GM23338 (cell line): Measurements from ENCODE around the gene HHAT. TPM values are rescaled to one million over a fixed set of nuclear protein-coding genes. Genes with fewer than 3 reads are reported as not detected.

ENCODE experiments used
- ATAC-seq: fragments of 200-7000 bp; cut with Tn5 transposase; 3 replicates; pipeline ENCODE4 v1.9.1; 2020
- DNase-seq: peaks from one replicate; pipeline ENCODE4 v3.0.0-alpha.2; 2015; ENCODE audit warnings: low spot score
- H2AFZ ChIP-seq: fragments of 200-600 bp; sonication (generic); 2 replicates; pipeline ENCODE4 v1.8.0; 2016; ENCODE audit warnings: antibody characterized with exemption, mild to moderate bottlenecking, moderate library complexity
- H3F3A ChIP-seq: fragments of 200-600 bp; sonication (generic); replicated peaks from 2 replicates; pipeline ENCODE4 v1.8.0; 2017; ENCODE audit warnings: antibody characterized with exemption, mixed run types, low read depth
- H3K27ac ChIP-seq: fragments of 200-600 bp; sonication (generic); 2 replicates; pipeline ENCODE4 v1.6.1; 2016; ENCODE audit warnings: low read depth
- H3K27me3 ChIP-seq: fragments of 200-600 bp; sonication (generic); 2 replicates; pipeline ENCODE4 v1.8.0; 2016; ENCODE audit warnings: mild to moderate bottlenecking, mixed run types, moderate library complexity; ENCODE audit not compliant: insufficient read depth
- H3K36me3 ChIP-seq: fragments of 200-600 bp; sonication (generic); 2 replicates; pipeline ENCODE4 v1.8.0; 2016; ENCODE audit warnings: mild to moderate bottlenecking; ENCODE audit not compliant: insufficient read depth
- H3K4me1 ChIP-seq: fragments of 200-600 bp; sonication (generic); 2 replicates; pipeline ENCODE4 v1.8.0; 2016; ENCODE audit warnings: mild to moderate bottlenecking, moderate library complexity; ENCODE audit not compliant: insufficient read depth
- H3K4me2 ChIP-seq: fragments of 200-600 bp; sonication (generic); 2 replicates; pipeline ENCODE4 v1.7.1; 2017; ENCODE audit warnings: mixed run types
- H3K4me3 ChIP-seq: fragments of 200-600 bp; sonication (generic); 2 replicates; pipeline ENCODE4 v1.6.1; 2016; ENCODE audit warnings: mixed run types
- H3K79me2 ChIP-seq: fragments of 200-600 bp; sonication (generic); replicated peaks from 2 replicates; pipeline ENCODE4 v1.8.0; 2017; ENCODE audit warnings: mild to moderate bottlenecking; ENCODE audit not compliant: insufficient read depth
- H3K9me2 ChIP-seq: fragments of 200-600 bp; sonication (generic); 2 replicates; pipeline ENCODE4 v1.8.0; 2017; ENCODE audit not compliant: insufficient read depth
- H4K20me1 ChIP-seq: fragments of 200-600 bp; sonication (generic); replicated peaks from 2 replicates; pipeline ENCODE4 v1.8.0; 2017; ENCODE audit warnings: mild to moderate bottlenecking; ENCODE audit not compliant: insufficient read depth
- H3K27ac Mint-ChIP-seq: 2 replicates; pipeline ENCODE4 v1.8.0; 2020; ENCODE audit warnings: inconsistent platforms, mild to moderate bottlenecking, moderate library complexity, mixed read lengths
- H3K27me3 Mint-ChIP-seq: 3 replicates; pipeline ENCODE4 v1.8.0; 2022; ENCODE audit warnings: low read depth, mild to moderate bottlenecking, moderate library complexity, mixed read lengths, inconsistent platforms; ENCODE audit not compliant: insufficient read depth, poor library complexity
- H3K36me3 Mint-ChIP-seq: 3 replicates; pipeline ENCODE4 v1.8.0; 2021; ENCODE audit warnings: low read depth, mild to moderate bottlenecking, inconsistent platforms, moderate library complexity, mixed read lengths
- H3K4me1 Mint-ChIP-seq: 3 replicates; pipeline ENCODE4 v1.8.0; 2020; ENCODE audit warnings: mild to moderate bottlenecking, inconsistent platforms, mixed read lengths
- H3K4me3 Mint-ChIP-seq: 3 replicates; pipeline ENCODE4 v1.8.0; 2021; ENCODE audit warnings: moderate library complexity, mild to moderate bottlenecking, inconsistent platforms, mixed read lengths
- H3K9me3 Mint-ChIP-seq: 3 replicates; pipeline ENCODE4 v1.8.0; 2020; ENCODE audit warnings: moderate library complexity, mild to moderate bottlenecking, inconsistent platforms, mixed read lengths
- CREB1 ChIP-seq: fragments of 250-450 bp; sonication (Bioruptor Pico); IDR thresholded peaks from 2 replicates; pipeline ENCODE4 v1.5.0; 2020; ENCODE audit warnings: low read depth, mild to moderate bottlenecking, moderate library complexity
- CTCF ChIP-seq, 2 experiments: fragments of 200-600 bp in 1 of 2; sonication (generic) in 1 of 2; conservative IDR thresholded peaks; 2 replicates each; pipeline versions ENCODE4 v1.5.1 to v1.6.1; 2016 to 2017; ENCODE audit warnings: antibody characterized with exemption in 2 of 2, low read depth in 2 of 2, mild to moderate bottlenecking in 2 of 2, moderate library complexity in 1 of 2
- ETS1 ChIP-seq: IDR thresholded peaks from 2 replicates; pipeline ENCODE4 v1.6.1; 2016; ENCODE audit warnings: antibody characterized with exemption
- EZH2phosphoT487 ChIP-seq: fragments of 200-600 bp; sonication (generic); IDR thresholded peaks from one replicate; pipeline ENCODE4 v1.8.1; 2018; ENCODE audit warnings: antibody characterized with exemption; ENCODE audit not compliant: unreplicated experiment
- JUNB ChIP-seq: IDR thresholded peaks from one replicate; pipeline ENCODE4 v1.6.1; 2016; ENCODE audit warnings: antibody characterized with exemption; ENCODE audit not compliant: unreplicated experiment
- NANOG ChIP-seq: IDR thresholded peaks from 2 replicates; pipeline ENCODE4 v1.6.1; 2016; ENCODE audit warnings: antibody characterized with exemption, borderline replicate concordance
- POLR2AphosphoS5 ChIP-seq: IDR thresholded peaks from 2 replicates; pipeline ENCODE4 v1.6.1; 2016; ENCODE audit warnings: antibody characterized with exemption, low read depth
- STAT1 ChIP-seq: IDR thresholded peaks from one replicate; pipeline ENCODE4 v1.6.1; 2016; ENCODE audit warnings: antibody characterized with exemption; ENCODE audit not compliant: unreplicated experiment
- ZNF114 ChIP-seq: fragments of 250-450 bp; sonication (Bioruptor Pico); IDR thresholded peaks from 2 replicates; pipeline ENCODE4 v1.5.0; 2020; ENCODE audit warnings: mild to moderate bottlenecking, moderate library complexity
- ZNF331 ChIP-seq: fragments of 250-450 bp; sonication (Bioruptor Pico); IDR thresholded peaks from 2 replicates; pipeline ENCODE4 v1.5.0; 2020; ENCODE audit warnings: low read depth, mild to moderate bottlenecking, moderate library complexity
- polyA plus RNA-seq: library from polyadenylated mRNA; unstranded; fragments of >200 nt; fragmentation: Nextera tagmentation; extraction: Ambion mirVana; gene quantifications from 2 replicates; pipeline ENCODE4 v1.2.1, GENCODE V29; 2016
- total RNA-seq: library from RNA; depleted of rRNA; stranded (reverse); fragments of >200 nt; shearing (Covaris generic); gene quantifications from 2 replicates; pipeline ENCODE4 v1.2.3, GENCODE V29; 2014
- TF ChIP-seq, protein P1 (sequence below): fragments of 250-450 bp; sonication (Bioruptor Pico); IDR thresholded peaks from 2 replicates; pipeline ENCODE4 v1.5.0; 2020; ENCODE audit warnings: mild to moderate bottlenecking, moderate library complexity

HHAT gene
- total and polyA plus RNA-seq, 2 experiments from 2014 or later = 0.11 to 0.66 TPM

GRCh38 chr1:210695026-210695425 lies 366.3 kb downstream of the HHAT start:
- Mint-ChIP-seq H3K9me3 (no peaks in the 10 kb centered on the region), H3K4me1 (no peaks in the 10 kb centered on the region), H3K4me3 (no peak overlapping the region), H3K27me3 (peaks cover 2% of the 10 kb centered on the region), H3K36me3 (no peaks in the 10 kb centered on the region), H3K27ac (no peak overlapping the region)
- Histone ChIP-seq H3K4me3 (no peak overlapping the region), H3K4me1 (no peaks in the 10 kb centered on the region), H2AFZ (no peak overlapping the region), H3F3A (no peaks in the 10 kb centered on the region), H3K4me2 (no peak overlapping the region), H3K79me2 (no peaks in the 10 kb centered on the region), H3K9me2 (no peaks in the 10 kb centered on the region), H3K27ac (no peak overlapping the region), H3K27me3 (no peaks in the 10 kb centered on the region), H4K20me1 (no peaks in the 10 kb centered on the region), H3K36me3 (no peaks in the 10 kb centered on the region)
- DNase-seq = no peak
- ATAC-seq = no peak
- no peak for TF ChIP-seq POLR2AphosphoS5
- TF ChIP-seq ZNF114 (CRISPR knock-in tag) = no peak
- TF ChIP-seq EZH2phosphoT487 = no peak
- no peak for TF ChIP-seq ETS1
- TF ChIP-seq CTCF (conservative IDR thresholded peaks at IDR 0.05; ENCODE audit: low read depth in 2 of 2) = no peak
- no peak for TF ChIP-seq NANOG
- no peak for TF ChIP-seq STAT1
- TF ChIP-seq JUNB = no peak
- no peak for TF ChIP-seq ZNF331 (CRISPR knock-in tag)
- TF ChIP-seq, protein P1, sequence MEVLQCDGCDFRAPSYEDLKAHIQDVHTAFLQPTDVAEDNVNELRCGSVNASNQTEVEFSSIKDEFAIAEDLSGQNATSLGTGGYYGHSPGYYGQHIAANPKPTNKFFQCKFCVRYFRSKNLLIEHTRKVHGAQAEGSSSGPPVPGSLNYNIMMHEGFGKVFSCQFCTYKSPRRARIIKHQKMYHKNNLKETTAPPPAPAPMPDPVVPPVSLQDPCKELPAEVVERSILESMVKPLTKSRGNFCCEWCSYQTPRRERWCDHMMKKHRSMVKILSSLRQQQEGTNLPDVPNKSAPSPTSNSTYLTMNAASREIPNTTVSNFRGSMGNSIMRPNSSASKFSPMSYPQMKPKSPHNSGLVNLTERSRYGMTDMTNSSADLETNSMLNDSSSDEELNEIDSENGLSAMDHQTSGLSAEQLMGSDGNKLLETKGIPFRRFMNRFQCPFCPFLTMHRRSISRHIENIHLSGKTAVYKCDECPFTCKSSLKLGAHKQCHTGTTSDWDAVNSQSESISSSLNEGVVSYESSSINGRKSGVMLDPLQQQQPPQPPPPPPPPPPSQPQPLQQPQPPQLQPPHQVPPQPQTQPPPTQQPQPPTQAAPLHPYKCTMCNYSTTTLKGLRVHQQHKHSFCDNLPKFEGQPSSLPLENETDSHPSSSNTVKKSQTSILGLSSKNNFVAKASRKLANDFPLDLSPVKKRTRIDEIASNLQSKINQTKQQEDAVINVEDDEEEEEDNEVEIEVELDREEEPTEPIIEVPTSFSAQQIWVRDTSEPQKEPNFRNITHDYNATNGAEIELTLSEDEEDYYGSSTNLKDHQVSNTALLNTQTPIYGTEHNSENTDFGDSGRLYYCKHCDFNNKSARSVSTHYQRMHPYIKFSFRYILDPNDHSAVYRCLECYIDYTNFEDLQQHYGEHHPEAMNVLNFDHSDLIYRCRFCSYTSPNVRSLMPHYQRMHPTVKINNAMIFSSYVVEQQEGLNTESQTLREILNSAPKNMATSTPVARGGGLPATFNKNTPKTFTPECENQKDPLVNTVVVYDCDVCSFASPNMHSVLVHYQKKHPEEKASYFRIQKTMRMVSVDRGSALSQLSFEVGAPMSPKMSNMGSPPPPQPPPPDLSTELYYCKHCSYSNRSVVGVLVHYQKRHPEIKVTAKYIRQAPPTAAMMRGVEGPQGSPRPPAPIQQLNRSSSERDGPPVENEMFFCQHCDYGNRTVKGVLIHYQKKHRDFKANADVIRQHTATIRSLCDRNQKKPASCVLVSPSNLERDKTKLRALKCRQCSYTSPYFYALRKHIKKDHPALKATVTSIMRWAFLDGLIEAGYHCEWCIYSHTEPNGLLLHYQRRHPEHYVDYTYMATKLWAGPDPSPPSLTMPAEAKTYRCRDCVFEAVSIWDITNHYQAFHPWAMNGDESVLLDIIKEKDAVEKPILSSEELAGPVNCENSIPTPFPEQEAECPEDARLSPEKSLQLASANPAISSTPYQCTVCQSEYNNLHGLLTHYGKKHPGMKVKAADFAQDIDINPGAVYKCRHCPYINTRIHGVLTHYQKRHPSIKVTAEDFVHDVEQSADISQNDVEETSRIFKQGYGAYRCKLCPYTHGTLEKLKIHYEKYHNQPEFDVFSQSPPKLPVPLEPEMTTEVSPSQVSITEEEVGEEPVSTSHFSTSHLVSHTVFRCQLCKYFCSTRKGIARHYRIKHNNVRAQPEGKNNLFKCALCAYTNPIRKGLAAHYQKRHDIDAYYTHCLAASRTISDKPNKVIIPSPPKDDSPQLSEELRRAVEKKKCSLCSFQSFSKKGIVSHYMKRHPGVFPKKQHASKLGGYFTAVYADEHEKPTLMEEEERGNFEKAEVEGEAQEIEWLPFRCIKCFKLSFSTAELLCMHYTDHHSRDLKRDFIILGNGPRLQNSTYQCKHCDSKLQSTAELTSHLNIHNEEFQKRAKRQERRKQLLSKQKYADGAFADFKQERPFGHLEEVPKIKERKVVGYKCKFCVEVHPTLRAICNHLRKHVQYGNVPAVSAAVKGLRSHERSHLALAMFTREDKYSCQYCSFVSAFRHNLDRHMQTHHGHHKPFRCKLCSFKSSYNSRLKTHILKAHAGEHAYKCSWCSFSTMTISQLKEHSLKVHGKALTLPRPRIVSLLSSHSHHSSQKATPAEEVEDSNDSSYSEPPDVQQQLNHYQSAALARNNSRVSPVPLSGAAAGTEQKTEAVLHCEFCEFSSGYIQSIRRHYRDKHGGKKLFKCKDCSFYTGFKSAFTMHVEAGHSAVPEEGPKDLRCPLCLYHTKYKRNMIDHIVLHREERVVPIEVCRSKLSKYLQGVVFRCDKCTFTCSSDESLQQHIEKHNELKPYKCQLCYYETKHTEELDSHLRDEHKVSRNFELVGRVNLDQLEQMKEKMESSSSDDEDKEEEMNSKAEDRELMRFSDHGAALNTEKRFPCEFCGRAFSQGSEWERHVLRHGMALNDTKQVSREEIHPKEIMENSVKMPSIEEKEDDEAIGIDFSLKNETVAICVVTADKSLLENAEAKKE = no peak
- no peak for TF ChIP-seq CREB1 (CRISPR knock-in tag)
